ENCODE data around the gene HNRNPA3.
"Not testable (repeated sequence)": the region's sequence is repeated elsewhere in the genome, so short reads cannot be mapped to it uniquely, and the experiment has no call there.

GRCh38 chr2:177219787-177220186 is 7.2 kb downstream of the HNRNPA3 start:
- not testable (repeated sequence) for TF ChIP-seq CTCF (IDR thresholded peaks at IDR 0.05; ENCODE audit: low read depth, low read length, poor library complexity, severe bottlenecking); EZH2phosphoT487 (IDR thresholded peaks at IDR 0.05; ENCODE audit: borderline replicate concordance, low read length)
